Kidney (tissue), 14 donors: ENCODE data around the gene KIF3A. TPM values are rescaled to one million over a fixed set of nuclear protein-coding genes. Genes with fewer than 3 reads are reported as not detected.

Experiments
- DNase-seq, 5 donors: peaks; one replicate each; pipeline ENCODE4 v3.0.0-alpha.2; 2013 to 2020
- FAIRE-seq: peaks from 2 replicates; lab custom pipeline; 2012; peaks lifted over from hg19 to GRCh38; lab: Jason Lieb, UNC
- H3K27ac ChIP-seq, 2 donors: one replicate each; pipeline ENCODE4 v1.7.0; 2013; ENCODE audit warnings: low read depth in 2 of 2, low read length in 2 of 2, inconsistent platforms in 1 of 2
- H3K27me3 ChIP-seq: one replicate; pipeline ENCODE4 v1.7.1; 2013; ENCODE audit warnings: low read length, inconsistent platforms; ENCODE audit not compliant: control insufficient read depth, insufficient read depth
- H3K36me3 ChIP-seq, 3 donors: one replicate each; pipeline versions ENCODE4 v1.7.0 to v1.7.1; 2013; ENCODE audit warnings: low read length in 3 of 3, control low read depth in 1 of 3, inconsistent platforms in 1 of 3; ENCODE audit not compliant: insufficient read depth in 3 of 3, control insufficient read depth in 2 of 3
- H3K4me1 ChIP-seq, 3 donors: one replicate each; pipeline versions ENCODE4 v1.7.0 to v1.7.1; 2013; ENCODE audit warnings: low read length in 3 of 3, inconsistent platforms in 1 of 3, low read depth in 1 of 3; ENCODE audit not compliant: control insufficient read depth in 2 of 3, insufficient read depth in 2 of 3
- H3K4me3 ChIP-seq, 3 donors: one replicate each; pipeline versions ENCODE4 v1.7.0 to v1.8.1; 2013; ENCODE audit warnings: low read length in 3 of 3, control low read depth in 1 of 3, inconsistent platforms in 1 of 3
- H3K9ac ChIP-seq, 3 donors: one replicate each; pipeline versions ENCODE4 v1.7.0 to v1.7.1; 2013; ENCODE audit warnings: low read length in 3 of 3, control low read depth in 1 of 3, inconsistent platforms in 1 of 3
- H3K9me3 ChIP-seq, 3 donors: one replicate each; pipeline versions ENCODE4 v1.7.0 to v1.7.1; 2013; ENCODE audit warnings: low read length in 3 of 3, control low read depth in 1 of 3, inconsistent platforms in 1 of 3; ENCODE audit not compliant: control insufficient read depth in 2 of 3, insufficient read depth in 1 of 3
- CTCF ChIP-seq: IDR thresholded peaks from 3 replicates; pipeline ENCODE4 v1.5.1; 2012; ENCODE audit warnings: mild to moderate bottlenecking, moderate library complexity, borderline replicate concordance; ENCODE audit not compliant: insufficient read depth; ENCODE audit errors: extremely low read depth
- intact Hi-C: fragments of 100-400 bp; cut with DNase I; formaldehyde crosslinking; loops from one replicate; pipeline ENCODE4 v1.11.1; 2022
- polyA plus RNA-seq: library from polyadenylated mRNA; stranded (reverse); fragments of 350-450 nt; fragmentation: Illumina TruSeq; extraction: RNeasy Lipid Tissue Mini Kit (QIAGEN cat#74804); gene quantifications from one replicate; pipeline ENCODE4 v1.2.3, GENCODE V29; 2014; ENCODE audit warnings: low read depth, low replicate concordance; ENCODE audit not compliant: insufficient read depth
- total RNA-seq: library from RNA; stranded (reverse); fragmentation: NEBNext Ultra II Directional; extraction: Animal tissue kit (Norgen Biotek cat#: 25700); gene quantifications from one replicate; pipeline ENCODE4 v1.2.1, GENCODE V29; 2021
- donor health status: control.
- donor health status: control.
- donor health status: control.
- donor health status: control.
- donor health status: control.
- donor health status: DM: yes; HTN: yes; CAD: no.
- donor health status: Normal renal cell carcinoma (clear cell type).

KIF3A gene
- total and polyA plus RNA-seq, 2 donors from 2014 or later, result 7.1 to 13.9 TPM

- no peak for TF ChIP-seq CTCF
- H3K4me3 ChIP-seq, result no peak overlapping the region
- DNase-seq (no peak), FAIRE-seq (no peak)
- H3K9me3 ChIP-seq, result no peaks in the 10 kb centered on the region
- H3K27me3 ChIP-seq, result no peaks in the 10 kb centered on the region
- H3K4me1 ChIP-seq, result no peaks in the 10 kb centered on the region
- intact Hi-C loops, result no loop called here
- no peak overlapping the region for H3K9ac ChIP-seq
- H3K36me3 ChIP-seq, result no peaks in the 10 kb centered on the region
- no peak overlapping the region for H3K27ac ChIP-seq
These were observed 52.9 kb downstream of the KIF3A start for GRCh38 chr5:132684491-132684890.

DNA sequence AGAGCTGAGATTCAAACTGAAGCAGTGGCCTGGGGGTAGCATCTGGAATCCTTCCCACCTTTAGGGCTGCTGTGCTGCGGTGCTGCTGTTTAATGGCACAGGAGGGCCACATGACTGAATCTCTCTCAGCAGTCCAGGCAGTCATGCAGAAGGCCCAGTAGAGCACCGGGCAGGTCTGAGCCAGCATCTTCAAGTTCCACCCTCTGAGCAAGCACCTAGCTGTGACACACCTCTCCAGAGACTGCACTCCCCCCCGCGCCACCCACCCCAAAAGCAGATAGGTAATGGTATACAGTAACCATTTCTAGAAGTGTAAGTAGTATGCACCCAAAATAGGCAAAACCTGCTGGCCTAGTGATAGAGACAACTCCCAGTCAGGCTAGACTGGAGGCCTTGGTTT, 55.4 kb downstream of the KIF3A start:
- FAIRE-seq, result no peak

DNA sequence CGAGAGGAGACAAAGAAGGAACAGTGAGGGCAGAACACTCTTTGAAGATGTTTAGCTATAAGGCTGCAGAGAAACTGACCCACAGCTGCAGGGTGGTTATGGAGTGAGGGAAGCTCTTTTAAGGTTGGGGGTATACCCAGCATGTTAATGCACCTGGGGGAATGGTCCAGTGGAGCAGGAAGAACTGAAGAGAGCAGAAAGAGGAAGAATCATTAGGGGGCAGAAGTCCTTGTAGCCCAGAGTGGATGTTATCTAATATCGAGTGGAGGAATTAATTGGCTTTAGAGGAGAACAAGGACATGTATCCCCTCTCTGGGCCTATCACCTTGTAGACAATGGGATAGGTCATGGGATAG, 55.9 kb downstream of the KIF3A start:
- Histone ChIP-seq H3K4me3 (no peak overlapping the region), H3K27ac (no peak overlapping the region), H3K9ac (no peak overlapping the region), H3K4me1 (no peaks in the 10 kb centered on the region), H3K36me3 (no peaks in the 10 kb centered on the region), H3K9me3 (no peaks in the 10 kb centered on the region), H3K27me3 (no peaks in the 10 kb centered on the region)
- FAIRE-seq (no peak), DNase-seq (no peak)
- TF ChIP-seq CTCF, result no peak
- intact Hi-C loops, result no loop called here

More for the DNA sequence above, 55.4 kb downstream of the KIF3A start:
- Histone ChIP-seq H3K9ac (no peak overlapping the region), H3K9me3 (no peaks in the 10 kb centered on the region), H3K27me3 (no peaks in the 10 kb centered on the region), H3K27ac (no peak overlapping the region), H3K4me1 (no peaks in the 10 kb centered on the region), H3K4me3 (no peak overlapping the region), H3K36me3 (no peaks in the 10 kb centered on the region)
- TF ChIP-seq CTCF, result no peak
- intact Hi-C loops, result no loop called here
- DNase-seq, result no peak

- no peak for TF ChIP-seq CTCF
- no peaks in the 10 kb centered on the region for H3K36me3 ChIP-seq
- FAIRE-seq (no peak), DNase-seq (no peak)
- H3K27ac ChIP-seq, result no peak overlapping the region
- no peaks in the 10 kb centered on the region for H3K27me3 ChIP-seq
- H3K4me3 ChIP-seq, result no peak overlapping the region
- no peaks in the 10 kb centered on the region for H3K9me3 ChIP-seq
- no peaks in the 10 kb centered on the region for H3K4me1 ChIP-seq
- intact Hi-C loops, result no loop called here
- no peak overlapping the region for H3K9ac ChIP-seq
These were observed 56.4 kb downstream of the KIF3A start for GRCh38 chr5:132680780-132681475.
